M059J (cell line): Measurements from ENCODE around the gene DZIP3. TPM values are rescaled to one million over a fixed set of nuclear protein-coding genes. Genes with fewer than 3 reads are reported as not detected.
A peak's percentile ranks its signal among the peaks of the same experiment; 100 is the strongest.
"Not testable (repeated sequence)": the region's sequence is repeated elsewhere in the genome, so short reads cannot be mapped to it uniquely, and the experiment has no call there.

ENCODE experiments used
- DNase-seq: peaks from one replicate; pipeline ENCODE4 v3.0.0-alpha.2; 2012; ENCODE audit warnings: low read depth
- total RNA-seq: library from RNA; depleted of rRNA; stranded (reverse); fragments of >200 nt; shearing (Covaris generic); gene quantifications from 2 replicates; pipeline ENCODE4 v1.2.3, GENCODE V29; 2014

Gene DZIP3
- total RNA-seq, 1 experiment from 2014 or later = 14.6 TPM

DNA sequence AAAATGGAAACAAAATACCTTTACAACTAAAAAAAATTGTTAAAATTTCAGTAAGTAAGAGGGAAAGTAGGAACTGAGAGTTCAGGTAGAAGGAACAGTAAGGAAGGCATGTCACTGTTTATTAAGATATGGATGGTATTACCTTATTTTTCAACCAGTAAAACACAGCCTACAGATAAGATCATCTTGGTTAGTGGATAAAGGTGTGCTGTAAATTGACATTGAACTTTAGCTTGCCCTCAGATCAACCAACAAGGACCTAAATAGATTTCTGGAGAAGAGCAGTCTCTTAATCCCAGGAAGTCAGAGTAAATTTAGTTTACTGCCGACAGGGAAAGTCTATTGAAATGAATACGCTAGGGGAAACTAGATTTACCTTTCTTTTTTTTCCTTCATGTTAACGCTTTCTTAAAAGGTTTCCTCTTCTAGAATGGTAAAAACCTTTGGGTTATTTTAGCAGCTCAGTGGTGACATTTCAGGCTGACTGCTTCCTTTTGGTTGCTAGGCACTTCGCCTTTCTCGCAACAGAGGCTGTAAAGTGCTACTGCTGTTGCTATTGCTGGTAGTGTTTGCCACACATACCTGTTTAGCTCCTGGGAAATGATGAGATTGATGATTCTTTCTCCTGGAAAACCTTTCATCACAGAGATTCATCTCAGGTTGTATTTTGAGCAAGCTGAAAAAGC, 12.9 kb downstream of the DZIP3 start:
- DNase-seq = no peak

DNA sequence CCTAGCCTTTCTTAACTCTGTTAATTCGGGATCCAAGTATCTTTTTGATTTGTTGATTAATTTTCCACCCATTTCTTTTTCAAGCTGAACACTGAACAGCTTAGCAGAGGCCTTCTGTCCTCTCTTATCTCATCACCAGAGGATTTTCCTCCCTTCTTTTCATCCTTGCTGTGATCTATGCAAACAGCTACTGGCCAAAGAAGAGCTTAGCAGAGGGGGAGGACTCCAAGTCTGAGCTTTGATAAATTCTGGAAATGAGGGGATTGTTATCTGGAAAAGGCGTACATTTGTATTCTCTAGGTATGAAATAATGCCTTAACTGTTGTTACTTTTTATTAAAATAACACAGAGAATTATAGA, 13.4 kb downstream of the DZIP3 start:
- no peak for DNase-seq

DNA sequence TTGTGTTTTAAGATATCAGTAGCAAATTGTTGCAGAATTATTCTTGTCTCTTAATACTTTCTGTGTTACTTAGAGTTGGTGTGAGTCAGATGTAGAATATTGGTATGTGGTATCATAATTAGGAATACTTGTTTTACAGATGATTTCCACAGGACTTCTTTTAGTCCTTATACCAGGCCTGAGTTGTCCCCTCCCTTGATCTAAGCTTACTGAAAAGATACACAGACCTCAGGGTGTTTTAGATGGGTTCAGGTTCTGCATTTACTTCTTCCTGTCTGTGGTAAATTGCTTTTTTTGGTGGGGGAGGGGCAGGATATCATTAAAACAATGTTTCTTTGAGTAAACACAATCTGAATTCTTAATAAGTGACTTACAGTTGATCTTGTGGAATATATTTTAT, 14.2 kb downstream of the DZIP3 start:
- DNase-seq = peak; percentile 35

DNA sequence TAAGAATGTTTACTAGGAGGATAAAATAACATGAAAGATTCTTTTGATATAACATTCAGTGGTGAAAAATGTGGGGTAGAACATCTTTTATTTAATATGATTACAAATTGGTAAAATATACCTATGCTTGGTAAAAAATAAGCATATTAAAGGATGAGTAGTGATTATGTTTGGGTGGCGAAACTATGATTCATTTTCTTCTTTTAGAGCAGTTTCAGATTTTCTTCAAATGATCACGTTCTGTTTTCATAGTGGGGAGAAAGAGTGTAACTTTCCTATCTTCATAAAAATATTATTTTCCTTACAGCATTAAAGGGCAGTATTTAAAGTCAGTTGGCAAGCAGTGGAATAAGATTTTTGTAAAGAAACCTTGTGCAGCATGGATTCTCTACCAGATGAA, 15.5 kb downstream of the DZIP3 start:
- DNase-seq = no peak

DNA sequence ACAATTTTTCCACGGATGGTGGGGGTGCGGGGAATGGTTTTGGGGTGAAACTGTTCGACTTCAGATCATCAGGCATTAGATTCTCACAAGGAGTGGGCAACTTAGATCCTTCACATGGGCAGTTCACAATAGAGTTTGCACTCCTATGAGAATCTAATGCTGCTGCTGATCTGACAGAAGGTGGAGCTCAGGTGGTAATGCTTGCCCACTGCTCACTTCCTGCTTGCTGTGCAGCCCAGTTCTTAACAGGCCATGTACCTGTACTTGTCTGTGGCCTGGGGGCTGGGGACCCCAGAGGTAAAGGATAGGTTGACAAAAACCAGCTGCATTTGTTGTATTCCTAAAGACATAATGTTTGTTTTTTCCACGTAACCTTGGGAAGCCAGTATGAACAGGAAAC, 16.0 kb downstream of the DZIP3 start:
- DNase-seq = no peak

DNA sequence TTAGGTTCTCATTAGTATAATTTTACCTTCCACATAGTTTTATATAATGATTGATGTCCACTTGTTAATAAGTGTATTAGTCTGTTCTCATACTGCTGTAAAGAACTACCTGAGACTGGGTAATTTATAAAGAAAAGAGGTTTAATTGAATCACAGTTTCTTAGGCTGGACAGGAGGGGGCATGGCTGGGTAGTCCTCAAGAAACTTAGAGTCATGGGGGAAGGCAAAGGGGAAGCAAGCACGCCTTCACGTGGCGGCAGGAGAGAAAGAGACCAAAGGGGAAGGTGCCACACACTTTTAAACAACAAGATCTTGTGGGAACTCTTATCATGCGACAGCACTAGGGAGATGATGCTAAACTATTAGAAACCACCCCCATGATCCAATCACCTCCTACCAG, 19.2 kb downstream of the DZIP3 start:
- no peak for DNase-seq

DNA sequence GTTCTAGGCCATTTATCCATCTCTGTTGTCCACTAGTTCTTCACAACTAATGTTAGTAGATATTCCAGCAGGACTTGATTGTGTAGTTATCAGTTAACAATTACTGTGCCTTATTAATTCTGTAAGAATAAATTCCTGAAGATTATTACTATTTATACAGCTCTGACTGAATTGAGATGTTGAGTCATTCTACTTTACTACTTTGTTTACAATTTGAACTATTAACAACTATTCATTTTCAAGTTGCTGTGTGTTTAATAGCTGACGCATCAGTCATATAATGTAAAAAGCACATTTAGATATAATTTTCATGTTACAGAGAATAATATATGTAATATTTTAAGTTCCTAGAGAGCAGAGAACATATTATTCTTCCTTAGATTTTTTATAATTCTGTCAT, 21.1 kb downstream of the DZIP3 start:
- DNase-seq = no peak

DNA sequence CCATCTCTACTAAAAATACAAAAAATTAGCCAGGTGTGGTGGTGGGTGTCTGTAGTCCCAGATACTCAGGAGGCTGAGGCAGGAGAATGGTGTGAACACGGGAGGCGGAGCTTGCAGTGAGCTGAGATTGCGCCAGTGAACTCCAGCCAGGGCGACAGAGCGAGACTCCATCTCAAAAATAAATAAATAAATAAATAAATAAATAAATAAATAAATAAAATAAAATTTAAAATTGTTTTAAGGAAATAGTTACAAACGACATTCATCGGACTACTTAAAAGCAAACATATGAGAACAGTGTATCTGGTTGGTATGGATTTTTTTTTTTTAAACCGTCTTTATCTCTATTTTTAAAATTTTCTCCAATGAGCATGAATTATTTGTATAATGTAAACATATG, 26.6 kb downstream of the DZIP3 start:
- DNase-seq = not testable (repeated sequence)

DNA sequence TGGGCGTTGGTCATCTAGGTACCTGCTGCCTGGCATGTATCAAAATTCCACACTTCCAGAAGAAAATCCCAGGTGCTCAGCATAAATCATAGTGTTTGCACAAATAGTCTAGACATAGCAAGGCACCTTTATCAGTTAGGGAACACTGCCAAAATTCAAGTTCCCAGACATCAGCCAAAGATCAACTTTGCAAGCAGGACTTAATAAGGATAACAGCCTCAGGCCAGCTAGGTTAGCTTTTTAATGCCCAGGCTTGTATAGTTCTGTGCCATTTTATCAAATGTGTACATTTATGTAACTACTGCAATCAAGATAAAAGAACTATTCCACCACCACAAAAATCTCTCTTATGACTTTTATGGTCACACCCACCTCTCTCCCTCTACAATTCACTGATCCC, 30.7 kb downstream of the DZIP3 start:
- DNase-seq = no peak

DNA sequence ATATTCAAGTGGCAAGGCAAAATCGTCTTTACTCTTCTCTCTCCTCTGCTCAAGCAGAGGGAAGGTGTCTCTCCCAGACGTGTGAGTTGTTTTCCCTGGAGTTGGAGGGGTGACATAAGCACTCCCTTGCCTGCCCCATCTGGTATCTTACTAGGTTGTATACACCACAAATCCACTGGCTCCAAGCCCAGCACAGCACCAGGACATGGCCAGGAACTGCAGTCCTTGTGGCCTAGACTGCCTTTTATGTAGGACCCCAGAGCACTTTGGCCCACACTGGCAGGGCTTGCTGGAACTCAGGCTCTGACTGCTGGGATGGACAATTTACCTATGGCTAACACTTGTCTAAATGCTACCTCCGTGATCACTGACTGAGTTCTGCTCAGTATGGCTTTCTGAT, 34.0 kb downstream of the DZIP3 start:
- DNase-seq = peak; percentile 9

DNA sequence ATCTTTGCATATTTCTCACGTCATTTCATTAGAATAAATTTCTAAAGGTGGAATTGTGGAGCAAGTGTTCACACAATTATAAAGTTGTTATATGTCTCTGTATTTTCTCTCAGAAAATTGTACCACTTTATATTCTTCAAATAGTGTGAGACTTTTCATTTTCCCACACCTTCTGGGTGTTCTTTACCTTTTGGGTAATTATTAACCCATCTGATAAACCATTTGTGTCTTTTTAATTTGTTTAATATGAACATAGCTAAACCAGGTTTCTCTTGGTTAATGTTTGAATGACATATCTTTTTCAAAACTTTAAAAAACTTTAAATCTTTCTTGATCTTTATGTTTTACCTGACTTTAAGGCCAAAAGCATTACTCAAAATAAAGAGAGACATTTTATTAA, 40.5 kb downstream of the DZIP3 start:
- DNase-seq = no peak

DNA sequence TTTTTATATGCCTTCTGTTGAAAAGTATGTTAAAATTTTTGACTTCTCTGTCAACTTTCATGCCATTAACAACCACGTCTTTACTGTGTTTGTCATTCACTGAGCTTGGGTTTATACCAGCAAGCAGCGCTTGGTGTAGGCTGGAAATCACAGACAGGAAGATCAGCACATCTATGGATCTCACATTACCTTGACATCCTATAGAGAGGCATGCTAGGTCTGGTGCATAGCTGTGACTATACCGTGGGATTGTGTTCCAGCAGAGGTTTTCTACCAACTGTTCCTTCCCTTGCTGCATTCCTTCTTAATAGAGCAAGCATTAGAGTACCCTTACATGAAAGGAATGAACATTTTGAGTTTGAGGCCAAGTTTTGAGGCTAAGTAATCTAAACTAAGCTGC, 53.0 kb downstream of the DZIP3 start:
- DNase-seq = no peak

DNA sequence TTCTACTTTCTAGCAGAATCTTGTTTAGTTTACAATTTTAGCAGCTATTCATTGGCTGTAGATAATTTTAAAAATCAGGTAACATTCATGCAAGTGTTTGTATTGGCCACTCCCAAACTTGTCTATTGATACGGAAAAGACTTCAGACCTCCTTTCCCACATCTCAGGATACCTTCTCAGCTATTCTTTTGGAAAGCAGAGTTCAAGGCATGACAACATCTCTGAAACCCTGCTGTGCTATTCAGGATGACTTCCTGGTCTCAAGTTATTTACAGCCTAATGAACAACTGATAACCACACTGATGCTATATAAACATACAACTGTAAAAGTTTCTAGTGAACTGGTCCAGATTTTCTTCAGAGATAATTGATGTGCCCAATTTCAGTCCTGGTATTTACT, 55.8 kb downstream of the DZIP3 start:
- no peak for DNase-seq

DNA sequence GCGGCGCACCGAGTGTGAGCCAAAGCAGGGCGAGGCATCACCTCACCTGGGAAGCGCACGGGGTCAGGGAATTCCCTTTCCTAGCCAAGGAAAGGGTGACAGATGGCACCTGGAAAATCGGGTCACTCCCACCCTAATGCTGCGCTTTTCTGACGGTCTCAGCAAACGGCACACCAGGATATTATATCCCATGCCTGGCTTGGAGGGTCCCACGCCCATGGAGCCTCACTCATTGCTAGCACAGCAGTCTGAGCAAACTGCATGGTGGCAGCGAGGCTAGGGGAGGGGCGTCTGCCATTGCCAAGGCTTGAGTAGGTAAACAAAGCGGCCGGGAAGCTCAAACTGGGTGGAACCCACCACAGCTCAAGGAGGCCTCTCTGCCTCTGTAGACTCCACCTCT, 66.1 kb downstream of the DZIP3 start:
- not testable (repeated sequence) for DNase-seq

DNA sequence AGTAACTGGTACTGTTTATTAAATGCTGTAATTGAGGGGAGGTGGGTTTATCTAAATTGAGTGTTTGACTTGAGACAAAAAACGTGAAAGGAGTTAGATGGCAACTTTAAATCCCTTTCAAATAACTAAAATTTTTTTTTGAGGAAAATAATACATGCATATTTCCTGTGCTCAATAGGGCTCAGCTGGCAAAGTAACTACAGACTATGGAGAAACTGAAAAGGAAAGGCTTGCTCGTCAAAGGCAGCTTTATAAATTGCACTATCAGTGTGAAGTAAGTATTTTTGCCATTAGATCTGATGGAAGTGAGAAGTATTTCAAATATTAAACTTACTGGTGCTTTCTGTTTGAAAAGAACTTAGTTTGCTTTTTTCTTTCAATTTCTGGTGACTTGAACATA, 72.2 kb downstream of the DZIP3 start:
- no peak for DNase-seq

DNA sequence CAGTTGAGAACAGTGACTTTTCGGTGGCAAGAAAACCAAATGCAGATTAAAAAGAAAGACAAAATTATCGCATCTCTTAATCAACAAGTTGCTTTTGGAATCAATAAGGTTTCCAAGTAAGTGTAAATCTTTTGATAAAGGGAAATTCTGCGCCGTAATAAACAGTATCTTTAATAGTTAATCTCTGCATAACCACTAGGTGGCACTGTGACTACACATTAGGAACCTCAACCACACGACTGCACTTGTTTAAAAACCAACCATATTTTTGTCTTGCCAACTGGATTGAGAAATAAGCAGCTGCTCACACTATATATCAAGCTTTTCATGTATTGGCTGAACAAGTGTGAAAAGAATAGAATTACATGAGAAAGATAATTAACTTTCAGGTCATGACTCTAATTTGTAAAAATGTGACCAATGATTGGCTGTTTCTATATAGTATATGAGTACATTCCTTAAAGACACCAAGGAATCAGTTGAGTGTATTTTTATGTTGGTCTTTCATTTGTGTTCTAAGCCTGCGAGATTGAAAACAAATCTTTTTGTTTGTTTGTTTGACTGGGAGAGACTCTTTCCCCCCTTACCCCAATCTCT, 72.7 kb downstream of the DZIP3 start:
- DNase-seq = peak; percentile 66

DNA sequence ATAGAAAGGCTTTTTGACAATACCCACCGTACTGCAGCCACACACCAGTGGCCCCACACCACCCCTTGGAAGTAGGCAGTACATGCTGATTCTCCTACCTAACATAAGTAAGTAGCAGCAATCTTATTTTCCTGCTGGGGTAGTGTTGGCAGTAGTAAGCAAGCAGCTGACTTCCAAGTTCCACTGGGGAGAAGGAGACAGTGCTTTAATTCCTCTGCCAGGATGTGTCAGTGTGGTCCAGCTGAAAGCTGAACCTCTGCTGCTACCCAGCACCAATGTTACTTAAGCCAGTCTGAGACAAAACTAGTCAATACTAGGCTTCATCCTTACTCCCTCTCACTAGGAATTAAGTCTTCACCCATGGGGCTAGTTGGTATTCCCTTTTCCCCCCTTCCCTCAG, 74.7 kb downstream of the DZIP3 start:
- DNase-seq = no peak

DNA sequence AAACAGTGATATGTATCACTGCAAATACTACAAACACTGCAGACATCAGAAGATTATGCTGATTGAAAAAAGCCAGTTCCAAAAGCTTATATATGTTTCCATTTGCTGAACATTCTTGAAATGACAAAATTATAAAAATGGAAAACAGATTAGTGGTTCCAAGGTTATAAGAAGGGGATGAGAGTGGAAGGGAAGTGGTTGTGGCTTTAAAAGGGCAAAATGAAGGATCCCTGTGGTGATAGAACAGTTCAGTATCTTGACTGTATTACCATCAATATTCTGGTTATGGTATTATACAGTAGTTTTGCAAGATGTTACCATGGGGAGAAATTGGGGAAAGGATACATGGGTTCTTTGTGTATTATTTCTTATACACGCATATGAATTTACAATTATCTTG, 77.8 kb downstream of the DZIP3 start:
- no peak for DNase-seq

DNA sequence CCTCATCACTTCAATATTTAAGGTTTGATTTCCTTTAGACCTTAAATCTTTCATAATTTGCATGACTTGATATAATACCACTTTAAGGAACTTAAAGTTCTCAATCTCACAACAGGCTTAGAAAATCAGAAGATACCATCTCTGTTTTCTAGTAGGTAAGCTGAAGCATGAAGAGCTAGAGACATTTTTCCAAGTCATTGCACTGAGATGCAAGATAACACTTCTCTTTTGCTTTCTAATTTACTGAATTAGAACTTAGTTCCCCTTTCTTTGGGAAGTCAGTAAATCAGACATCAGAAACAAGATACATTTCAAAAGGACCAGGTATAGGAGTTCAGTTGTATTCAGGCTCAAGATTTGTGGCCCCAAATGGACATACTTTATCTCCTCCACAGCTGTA, 79.7 kb downstream of the DZIP3 start:
- DNase-seq = no peak

DNA sequence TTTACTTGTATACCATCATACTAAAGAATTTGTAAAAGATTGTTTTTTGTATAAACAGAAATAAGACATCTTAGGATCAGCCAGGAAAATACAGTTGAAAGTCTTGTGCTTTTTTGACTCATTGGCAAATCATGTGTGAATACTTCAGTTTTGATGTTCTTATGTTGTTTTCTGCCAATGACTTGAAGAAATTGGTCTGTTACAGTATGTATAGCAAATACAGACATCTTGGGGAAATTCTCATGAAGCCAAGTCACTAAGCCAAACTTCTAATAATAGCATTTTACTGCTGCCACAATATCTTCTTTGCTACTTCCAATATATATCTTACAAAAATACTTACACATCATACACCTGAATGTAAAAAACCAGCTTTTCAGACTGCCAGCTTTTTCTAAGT, 83.2 kb downstream of the DZIP3 start:
- DNase-seq = no peak

DNA sequence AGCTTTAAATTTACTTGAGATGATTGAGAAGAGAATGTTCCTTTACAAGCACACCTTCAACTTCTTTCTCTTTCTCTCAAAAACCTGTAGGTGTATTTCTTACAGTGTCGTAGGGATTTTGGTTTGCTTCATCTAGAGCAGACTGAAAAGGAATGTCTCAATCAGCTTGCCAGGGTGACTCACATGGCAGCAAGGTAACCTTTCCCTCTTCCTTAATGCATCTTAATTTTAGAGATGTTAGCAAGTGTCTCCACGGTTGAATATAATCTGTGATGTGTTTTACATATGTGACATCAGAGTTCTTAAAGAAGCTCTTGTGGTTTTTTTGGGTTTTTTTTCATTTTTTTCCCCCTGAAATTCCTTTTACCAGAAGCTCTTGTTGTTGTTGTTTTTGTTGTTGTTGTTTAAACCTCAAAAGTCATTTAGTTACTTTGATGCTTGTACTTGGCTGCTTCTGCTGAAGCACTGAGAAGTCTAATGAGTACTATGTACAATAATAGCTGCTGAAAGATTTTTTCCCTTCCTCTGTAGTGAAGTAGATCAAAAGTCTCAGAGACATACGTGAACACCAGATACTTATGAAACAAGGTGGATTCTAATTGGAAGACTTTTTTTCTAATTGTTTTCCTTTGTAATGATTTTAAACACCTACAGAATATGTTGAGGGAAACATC, 84.6 kb downstream of the DZIP3 start:
- peak; percentile 2 for DNase-seq

DNA sequence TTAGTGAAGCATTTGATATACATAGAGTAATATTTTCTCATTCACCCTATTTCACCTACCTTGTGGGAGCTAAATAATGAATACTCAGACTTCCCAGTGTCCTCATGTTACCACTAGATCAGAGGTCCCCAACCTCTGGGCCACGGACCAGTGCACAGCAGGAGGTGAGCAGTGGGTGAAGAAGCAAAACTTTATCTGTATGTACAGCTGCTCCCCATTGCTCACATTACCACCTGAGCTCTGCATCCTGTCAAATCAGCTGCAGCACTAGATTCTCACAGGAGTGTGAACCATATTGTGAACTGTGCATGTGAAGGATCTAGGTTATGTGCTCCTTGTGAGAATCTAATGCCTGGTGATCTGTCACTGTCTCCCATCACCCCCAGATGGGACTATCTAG, 88.3 kb downstream of the DZIP3 start:
- no peak for DNase-seq

DNA sequence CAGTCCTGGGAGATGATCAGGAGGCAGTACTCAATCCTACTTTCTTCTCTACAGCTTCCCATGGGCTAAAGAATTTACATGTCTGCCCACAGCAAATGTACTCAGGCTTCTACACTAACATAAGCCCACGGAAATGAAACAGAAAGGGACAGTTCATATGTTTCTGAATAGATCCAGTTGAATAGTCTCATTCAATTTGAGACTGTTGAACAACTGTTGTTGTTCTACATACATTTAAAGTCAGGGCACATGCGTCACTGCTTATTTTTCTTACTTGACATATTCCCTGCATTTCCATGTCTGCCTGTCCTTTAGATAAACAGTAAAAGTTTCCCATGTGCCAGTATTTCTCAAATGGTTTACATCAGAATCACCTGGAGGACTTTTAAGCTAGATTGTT, 102.8 kb downstream of the DZIP3 start:
- not testable (repeated sequence) for DNase-seq

DNA sequence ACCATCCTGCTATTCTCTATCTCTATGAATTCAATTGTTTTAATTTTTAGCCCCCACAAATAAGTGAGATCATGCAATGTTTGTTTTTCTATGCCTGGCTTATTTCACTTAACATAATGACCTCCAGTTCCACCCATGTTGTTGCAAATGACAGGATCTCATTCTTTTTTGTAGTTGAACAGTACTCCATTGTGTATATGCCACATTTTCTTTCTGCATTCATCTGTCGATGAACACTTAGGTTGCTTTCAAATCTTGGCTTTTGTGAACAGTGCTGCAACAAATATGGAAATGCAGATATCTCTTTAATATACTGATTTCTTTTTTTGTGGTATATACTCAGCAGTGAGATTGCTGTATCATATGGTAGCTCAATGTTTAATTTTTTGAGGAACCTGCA, 108.9 kb downstream of the DZIP3 start:
- DNase-seq = no peak
